HL-60/S4 treated with phorbol 12-myristate 13-acetate at 8.2 ng/mL for 4 days and 3 days (cell line): ENCODE data around the gene GTF3C5.
"Not testable (repeated sequence)": the region's sequence is repeated elsewhere in the genome, so short reads cannot be mapped to it uniquely, and the experiment has no call there.

Source experiments
- in situ Hi-C: fragments of 300-500 bp; cut with MboI; formaldehyde crosslinking; loops from 2 replicates; pipeline ENCODE4 v1.15.0; 2022; ENCODE audit warnings: low sequenced_read_pairs

The GTF3C5 gene

GRCh38 chr9:133051966-133052539 lies 21.3 kb downstream of the GTF3C5 start:
- in situ Hi-C loops, result no loop called here

- in situ Hi-C loops, result no loop called here
Observed at GRCh38 chr9:133054194-133054890, 23.5 kb downstream of the GTF3C5 start.

GRCh38 chr9:133054966-133055365 lies 24.2 kb downstream of the GTF3C5 start:
- in situ Hi-C loops, result no loop called here

GRCh38 chr9:133055788-133056420 lies 25.1 kb downstream of the GTF3C5 start:
- in situ Hi-C loops, result no loop called here

GRCh38 chr9:133056533-133056932 lies 25.7 kb downstream of the GTF3C5 start:
- in situ Hi-C loops, result no loop called here

GRCh38 chr9:133057006-133057405 lies 26.2 kb downstream of the GTF3C5 start:
- in situ Hi-C loops, result no loop called here

GRCh38 chr9:133057553-133057952 lies 26.8 kb downstream of the GTF3C5 start:
- in situ Hi-C loops, result no loop called here

- in situ Hi-C loops, result no loop called here
Observed at GRCh38 chr9:133058071-133058470, 27.3 kb downstream of the GTF3C5 start.

- in situ Hi-C loops, result no loop called here
Observed at GRCh38 chr9:133058550-133059320, 27.9 kb downstream of the GTF3C5 start.

GRCh38 chr9:133059623-133060022 lies 28.8 kb downstream of the GTF3C5 start:
- in situ Hi-C loops, result no loop called here

GRCh38 chr9:133060417-133060841 lies 29.6 kb downstream of the GTF3C5 start:
- in situ Hi-C loops, result no loop called here

- in situ Hi-C loops, result not testable (repeated sequence)
Observed at GRCh38 chr9:133061019-133061763, 30.4 kb downstream of the GTF3C5 start.

GRCh38 chr9:133061764-133062145 lies 31.0 kb downstream of the GTF3C5 start, which contains the start of gene CEL:
TSS of gene CEL (plus strand) at chr9:133061981. CDS start at chr9:133062003, 22 bp downstream.
- in situ Hi-C loops, result not testable (repeated sequence)

GRCh38 chr9:133062569-133062968 lies 31.8 kb downstream of the GTF3C5 start:
- in situ Hi-C loops, result not testable (repeated sequence)

- in situ Hi-C loops, result no loop called here
Observed at GRCh38 chr9:133063159-133063499, 32.3 kb downstream of the GTF3C5 start.

- in situ Hi-C loops, result no loop called here
Observed at GRCh38 chr9:133063500-133064231, 32.9 kb downstream of the GTF3C5 start.

GRCh38 chr9:133064241-133065069 lies 33.7 kb downstream of the GTF3C5 start:
- in situ Hi-C loops, result no loop called here

- in situ Hi-C loops, result no loop called here
Observed at GRCh38 chr9:133065070-133065388, 34.2 kb downstream of the GTF3C5 start.

GRCh38 chr9:133066181-133066983 lies 35.6 kb downstream of the GTF3C5 start:
- in situ Hi-C loops, result no loop called here
